ENCODE results near the gene RNGTT.

Gene RNGTT

DNA sequence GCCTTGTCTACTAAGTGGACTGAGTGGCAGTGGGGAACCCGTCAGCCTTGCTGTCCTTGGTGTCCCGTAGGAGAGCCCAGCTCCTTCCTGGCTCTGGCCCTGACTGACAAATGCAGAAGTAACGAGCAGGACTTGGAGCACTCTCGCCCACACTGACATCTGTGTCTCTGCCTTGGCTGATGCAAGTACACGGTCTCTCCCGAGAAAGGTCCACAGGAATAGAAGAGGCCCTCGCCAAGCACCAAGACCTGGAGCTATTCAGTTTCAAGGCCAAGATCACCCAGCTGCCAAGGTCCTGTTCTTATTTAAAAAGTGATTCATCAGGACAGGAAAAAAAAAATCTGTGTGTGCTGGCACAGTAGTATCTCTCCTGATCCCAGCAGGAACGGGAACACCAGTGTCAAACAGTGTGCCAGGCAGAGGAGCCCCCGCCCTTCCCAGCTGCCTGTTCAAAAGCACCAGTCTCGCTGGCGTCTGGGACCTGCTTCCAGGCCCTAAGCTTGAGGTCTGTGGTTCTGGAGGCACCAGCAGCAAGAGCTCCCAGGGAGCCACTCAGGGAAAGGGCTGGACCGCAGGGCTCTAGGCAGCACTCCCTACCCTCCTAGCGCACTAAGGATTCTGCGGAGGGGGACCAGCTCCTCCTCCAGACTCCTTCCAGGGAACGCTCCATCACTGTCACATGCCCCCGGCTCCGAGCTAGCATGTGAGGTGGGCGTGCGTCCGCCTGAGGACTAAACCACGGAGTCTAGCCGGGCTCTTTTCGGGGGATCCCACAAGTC is 376.9 kb downstream of the RNGTT start:
- no peak for DNase-seq (ENCODE audit: low spot score)

GRCh38 chr6:88585276-88585692 is 378.1 kb downstream of the RNGTT start:
- DNase-seq (ENCODE audit: low spot score): peak; percentile 52

DNA sequence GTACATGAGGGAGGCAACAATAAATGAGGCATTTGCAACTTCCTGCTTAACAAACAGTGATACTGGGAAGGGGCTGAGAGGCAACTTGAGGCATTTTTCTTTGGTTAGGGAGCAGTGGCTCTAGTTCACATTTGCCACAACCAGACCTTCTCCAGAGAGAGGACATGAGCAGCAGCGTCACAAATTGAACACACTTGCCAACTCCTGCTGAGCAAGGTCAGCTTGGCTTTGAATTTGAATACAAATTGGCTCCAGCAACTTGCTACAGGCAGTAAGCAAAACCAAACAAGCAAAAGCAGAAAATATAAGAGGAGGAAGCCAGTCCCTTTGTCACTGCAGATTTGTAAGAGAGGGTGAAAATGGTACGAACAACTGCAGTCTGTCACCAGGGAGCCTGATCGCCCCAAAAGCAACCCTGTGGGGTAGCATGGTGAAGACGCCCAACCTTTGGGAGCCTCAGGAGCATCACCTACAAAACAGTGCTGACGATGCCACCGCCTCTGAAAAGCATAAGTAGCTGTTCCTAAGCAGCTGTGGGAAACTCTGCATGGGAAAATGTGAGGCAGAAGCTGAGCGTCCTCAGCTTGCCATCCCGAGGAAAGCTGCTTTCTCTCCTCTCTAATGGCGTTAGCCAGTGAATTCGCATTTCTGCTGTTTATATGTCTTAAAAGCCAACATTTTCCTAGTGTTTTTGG is 378.7 kb downstream of the RNGTT start:
- DNase-seq (ENCODE audit: low spot score): peak; percentile 82

- DNase-seq (ENCODE audit: low spot score): no peak
These were observed 386.0 kb downstream of the RNGTT start for GRCh38 chr6:88577461-88577860.

DNA sequence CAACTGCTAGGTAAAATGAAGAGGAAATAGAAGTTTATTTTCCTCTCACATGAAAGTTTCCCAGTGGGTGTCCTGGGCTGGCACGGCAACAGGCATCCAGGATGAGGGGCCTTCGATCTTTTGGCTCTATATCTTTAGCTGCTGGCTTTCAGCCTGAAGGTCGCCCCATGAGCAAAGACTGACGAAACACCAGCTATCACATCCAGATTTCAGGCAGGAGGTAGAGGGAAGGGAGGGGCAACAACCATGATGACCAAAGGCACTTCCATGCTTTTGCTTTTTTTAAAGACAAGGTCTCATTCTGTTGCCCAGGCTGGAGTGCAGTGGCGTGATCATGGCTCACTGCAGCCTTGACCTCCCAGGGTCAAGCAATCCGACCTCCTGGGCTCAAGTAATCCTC is 387.9 kb downstream of the RNGTT start:
- DNase-seq (ENCODE audit: low spot score): no peak

DNA sequence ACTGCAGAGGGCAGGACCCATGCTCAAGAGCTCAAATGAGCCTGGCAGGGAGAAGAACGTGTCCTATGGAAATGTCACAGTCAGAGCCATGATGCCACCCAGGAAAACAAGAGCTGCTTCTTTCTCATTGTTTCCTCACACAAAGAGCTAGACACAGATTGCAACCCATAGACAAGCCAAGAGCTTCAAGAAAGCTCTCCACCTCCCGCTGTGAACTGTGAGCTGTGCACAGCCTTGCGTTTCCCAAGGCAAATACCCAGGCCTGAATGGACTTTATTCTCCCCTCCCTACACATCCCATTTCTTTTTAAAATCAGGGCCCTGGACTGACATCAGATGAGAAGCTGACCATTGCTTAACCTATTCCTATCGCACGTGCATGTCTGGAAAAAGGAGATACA is 388.8 kb downstream of the RNGTT start:
- DNase-seq (ENCODE audit: low spot score): no peak

GRCh38 chr6:88574031-88574430 is 389.4 kb downstream of the RNGTT start:
- DNase-seq (ENCODE audit: low spot score): no peak

DNA sequence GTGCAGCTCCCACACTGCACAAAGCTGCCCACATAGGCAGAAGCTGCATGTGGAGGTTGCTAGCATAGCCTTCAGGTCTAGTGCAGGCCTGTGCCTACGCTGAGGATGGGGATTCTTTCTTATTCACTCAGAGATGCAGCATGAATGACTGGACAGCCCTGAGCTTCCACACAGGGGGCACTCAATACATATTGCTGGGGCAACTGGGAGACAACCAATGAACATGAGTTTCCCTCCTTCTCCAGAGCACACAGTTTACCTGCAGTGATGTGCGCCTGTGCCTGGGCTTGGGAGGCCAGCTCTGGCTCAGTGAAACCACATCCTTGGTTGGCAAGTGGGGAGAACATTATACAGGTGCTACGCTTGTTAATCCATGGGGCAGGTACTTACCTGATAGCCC is 389.9 kb downstream of the RNGTT start:
- DNase-seq (ENCODE audit: low spot score): no peak

DNA sequence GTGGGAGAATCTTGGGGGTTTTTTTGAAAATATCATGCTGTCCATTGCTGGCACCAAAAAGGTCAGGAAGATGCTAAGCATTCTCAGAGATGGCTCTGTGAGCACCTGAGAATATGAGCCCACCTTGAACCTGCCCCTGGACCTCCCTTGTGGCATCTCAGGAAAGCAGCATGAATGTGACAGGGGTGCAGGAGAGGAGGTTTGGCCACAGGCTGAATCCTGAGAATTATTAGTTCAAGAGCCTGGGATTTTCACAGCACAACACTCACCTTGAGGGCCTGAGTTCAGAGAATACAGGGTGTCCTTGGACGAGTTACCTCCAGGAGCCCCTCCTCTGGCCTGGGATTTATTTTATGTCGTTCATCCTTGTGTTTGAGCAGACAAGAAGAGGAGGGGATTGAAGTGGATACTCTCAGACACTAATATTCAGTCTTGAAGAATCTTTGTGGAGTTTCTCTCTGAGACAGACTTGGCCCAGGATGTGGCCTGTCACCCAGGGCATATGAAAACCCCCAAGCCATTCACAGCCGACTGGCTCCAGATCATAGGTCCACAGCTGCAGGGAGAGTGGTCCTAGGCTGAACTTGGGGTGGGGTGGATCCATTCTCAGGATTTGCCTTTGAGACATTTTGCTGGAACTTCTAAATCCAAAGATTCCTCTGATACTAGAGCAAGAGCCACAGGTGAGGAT is 390.8 kb downstream of the RNGTT start:
- DNase-seq (ENCODE audit: low spot score): no peak

- no peak for DNase-seq (ENCODE audit: low spot score)
These were observed 393.5 kb downstream of the RNGTT start for GRCh38 chr6:88569959-88570358.

DNA sequence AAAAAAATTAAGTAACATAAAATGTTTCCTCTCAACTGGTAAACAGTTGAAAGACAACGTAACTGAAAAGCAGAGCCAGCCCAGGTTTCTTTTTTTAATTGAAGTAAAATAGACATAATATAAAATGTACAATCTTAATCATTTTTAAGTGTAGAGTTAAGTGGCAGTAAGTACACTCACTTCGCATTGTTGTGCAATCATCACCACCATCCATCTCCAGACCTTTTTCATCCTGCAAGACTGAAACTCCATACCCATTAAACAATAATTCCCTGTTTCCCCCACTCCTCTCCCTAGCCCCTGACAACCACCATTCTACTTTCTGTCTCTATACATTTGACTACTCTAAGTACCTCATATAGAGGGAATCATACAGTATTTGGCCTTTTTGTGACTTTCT is 395.7 kb downstream of the RNGTT start:
- no peak for DNase-seq (ENCODE audit: low spot score)

DNA sequence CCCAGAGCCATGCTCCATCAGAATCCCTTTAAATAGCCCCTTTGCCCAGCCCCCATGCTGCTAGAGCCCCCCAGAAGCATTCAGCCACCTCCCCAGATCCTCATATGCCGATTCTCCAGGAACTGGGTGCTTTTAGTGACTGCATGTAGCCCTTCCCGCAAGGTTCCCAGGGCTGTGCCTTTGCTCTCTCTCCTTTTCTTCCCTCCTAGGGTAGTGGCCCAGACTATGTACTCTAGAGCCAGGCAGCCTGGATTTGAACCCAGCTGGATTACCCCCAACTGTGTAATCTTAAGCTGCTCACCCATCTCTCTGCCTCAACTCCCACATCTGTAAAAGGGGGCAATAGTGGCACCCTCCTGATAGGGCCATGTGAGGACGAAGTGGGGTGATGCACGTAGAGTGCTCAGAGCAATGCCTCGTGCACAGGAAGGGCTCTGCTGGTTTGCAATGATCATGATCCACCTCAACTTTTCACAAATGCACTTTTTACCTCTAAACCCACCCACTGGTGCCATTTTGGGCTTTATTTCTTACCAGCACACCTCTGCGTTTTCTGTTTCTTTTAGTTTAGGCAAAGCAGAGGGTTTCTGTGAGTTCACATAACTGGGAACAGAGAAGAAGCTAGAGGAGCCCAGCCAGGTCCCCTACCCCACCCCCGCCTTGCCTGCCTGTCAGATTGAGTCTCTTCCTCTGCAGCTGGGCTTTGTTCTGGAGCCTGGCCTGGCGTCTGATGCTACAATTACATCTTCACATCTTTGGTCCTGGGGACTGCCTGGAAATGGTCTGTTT is 396.5 kb downstream of the RNGTT start:
- no peak for DNase-seq (ENCODE audit: low spot score)

GRCh38 chr6:88565836-88566235 is 397.6 kb downstream of the RNGTT start:
- DNase-seq (ENCODE audit: low spot score): no peak

DNA sequence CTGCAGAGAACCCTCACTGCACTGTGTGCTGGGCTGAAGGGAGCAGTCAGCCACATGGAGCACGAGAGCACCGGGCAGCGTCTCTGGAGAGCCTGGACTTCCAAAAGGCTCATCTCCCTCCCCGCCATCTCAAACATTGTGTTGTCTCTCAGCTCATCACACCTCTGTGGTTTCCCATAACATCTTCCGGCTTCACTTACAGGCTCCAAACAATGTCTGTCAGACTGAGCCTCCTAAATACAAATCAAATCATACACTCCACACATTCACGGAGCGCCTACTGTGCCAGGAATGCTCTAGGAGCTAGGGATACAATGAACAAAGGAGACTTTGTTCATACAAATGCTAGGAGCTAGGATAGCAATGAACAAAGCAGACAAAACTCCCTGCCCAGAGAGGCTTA is 398.0 kb downstream of the RNGTT start:
- no peak for DNase-seq (ENCODE audit: low spot score)

- no peak for DNase-seq (ENCODE audit: low spot score)
These were observed 400.2 kb downstream of the RNGTT start for GRCh38 chr6:88563277-88563625.

- DNase-seq (ENCODE audit: low spot score): no peak
These were observed 400.8 kb downstream of the RNGTT start for GRCh38 chr6:88562353-88563276.

DNA sequence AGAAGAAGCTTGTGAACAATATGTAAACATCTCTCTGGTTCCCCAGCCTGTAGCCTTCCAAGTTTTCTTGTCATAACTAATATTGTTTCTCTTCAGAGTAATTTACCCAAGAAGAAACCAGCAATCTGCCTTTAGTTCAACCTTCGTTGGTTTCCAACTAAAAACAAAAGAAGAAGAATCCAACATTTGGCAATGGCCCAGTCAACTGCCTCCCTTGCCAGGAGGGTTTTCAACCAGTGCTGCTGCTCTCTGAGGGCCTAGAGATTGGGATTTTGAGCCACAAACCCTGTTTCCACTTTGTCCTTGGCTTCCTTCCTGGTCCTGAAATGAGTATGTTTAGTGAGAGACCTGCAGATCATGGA is 401.5 kb downstream of the RNGTT start:
- peak; percentile 62 for DNase-seq (ENCODE audit: low spot score)

DNA sequence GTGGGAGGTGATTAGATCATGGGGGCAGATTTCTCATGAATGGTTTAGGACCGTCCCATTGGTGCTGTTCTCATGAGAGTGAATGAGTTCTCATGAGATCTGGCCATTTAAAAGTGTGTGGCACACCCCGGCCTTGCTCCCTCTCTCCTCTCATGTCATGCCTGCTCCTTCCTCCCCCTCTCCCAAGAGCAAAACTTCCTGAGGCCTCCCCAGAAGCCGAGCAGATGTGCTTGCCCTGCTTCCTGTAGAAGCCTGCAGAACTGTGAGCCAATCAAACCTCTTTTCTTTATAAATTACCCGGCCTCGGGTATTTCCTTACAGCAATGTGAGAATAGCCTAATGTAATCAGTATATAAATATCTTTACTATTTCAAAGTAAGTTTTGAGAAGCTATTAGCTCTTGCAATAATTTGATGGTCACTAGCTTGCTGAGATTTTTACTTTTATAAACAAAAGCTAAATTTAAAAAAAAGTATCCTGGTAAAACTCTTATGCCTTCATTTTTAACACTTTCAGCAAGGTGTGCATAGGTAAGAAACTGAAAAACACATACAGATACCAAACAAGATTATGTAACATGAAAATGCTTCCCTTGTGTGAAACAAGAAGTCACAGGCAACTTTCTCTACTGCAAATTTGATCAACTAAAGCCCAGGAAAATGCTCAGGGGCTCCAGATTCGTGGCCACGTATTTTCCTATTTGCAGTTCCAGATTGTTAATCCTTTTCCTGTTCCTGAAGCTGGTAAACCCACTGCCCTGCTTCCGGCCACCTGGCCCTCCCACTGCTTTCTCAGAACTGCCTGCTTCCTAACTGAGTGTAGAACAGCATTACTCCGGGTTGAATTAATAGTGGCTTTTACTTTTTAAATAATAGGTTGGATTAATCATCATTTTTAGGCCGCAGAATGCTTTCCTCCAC is 402.1 kb downstream of the RNGTT start:
- DNase-seq (ENCODE audit: low spot score): peak; percentile 72

Data from cerebellar cortex (tissue), 1 donor.